BE2C (cell line): ENCODE measurements around the gene BIRC7.

Experiments used
- DNase-seq: peaks from one replicate; pipeline ENCODE4 v3.0.0-alpha.2; 2020
- H3K27me3 ChIP-seq: fragments of 250-450 bp; sonication (Bioruptor Pico); 2 replicates; pipeline ENCODE4 v1.5.1; 2020; ENCODE audit warnings: mild to moderate bottlenecking
- H3K36me3 ChIP-seq: fragments of 250-450 bp; sonication (Bioruptor Pico); 2 replicates; pipeline ENCODE4 v1.5.1; 2020; ENCODE audit warnings: mild to moderate bottlenecking
- H3K4me1 ChIP-seq: fragments of 250-450 bp; sonication (Bioruptor Pico); 2 replicates; pipeline ENCODE4 v1.5.1; 2020
- H3K4me3 ChIP-seq: 2 replicates; pipeline ENCODE4 v1.5.1; 2011; ENCODE audit warnings: low read depth, low read length
- H3K9me3 ChIP-seq: fragments of 250-450 bp; sonication (Bioruptor Pico); 2 replicates; pipeline ENCODE4 v1.5.1; 2020
- TF ChIP-seq, protein P1 (sequence below): IDR thresholded peaks from 2 replicates; pipeline ENCODE4 v1.5.1; 2012; ENCODE audit warnings: mild to moderate bottlenecking, low read depth, low read length

The BIRC7 gene

DNA sequence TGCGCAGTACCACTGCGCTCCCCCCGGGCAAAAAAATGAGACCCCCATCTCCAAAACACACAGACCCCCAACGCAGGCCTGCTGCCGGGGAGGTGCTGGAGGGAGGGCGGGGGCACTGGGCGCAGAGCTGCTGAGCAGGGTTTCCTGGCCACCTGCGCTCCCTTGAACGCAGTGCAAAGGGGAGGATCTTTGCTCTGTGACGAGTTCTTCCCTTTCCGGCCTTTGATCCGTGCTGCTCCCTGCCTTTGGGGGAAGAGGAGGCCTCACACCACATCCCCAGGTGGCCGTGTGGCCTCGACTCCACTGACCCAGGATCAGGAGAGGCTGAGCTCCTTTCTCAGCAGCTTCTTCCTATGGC, 48.4 kb downstream of the BIRC7 start:
- H3K9me3 ChIP-seq, result no peaks in the 10 kb centered on the region
- H3K27me3 ChIP-seq, result no peaks in the 10 kb centered on the region
- DNase-seq, result no peak
- no peak overlapping the region for H3K4me3 ChIP-seq
- TF ChIP-seq, protein P1, sequence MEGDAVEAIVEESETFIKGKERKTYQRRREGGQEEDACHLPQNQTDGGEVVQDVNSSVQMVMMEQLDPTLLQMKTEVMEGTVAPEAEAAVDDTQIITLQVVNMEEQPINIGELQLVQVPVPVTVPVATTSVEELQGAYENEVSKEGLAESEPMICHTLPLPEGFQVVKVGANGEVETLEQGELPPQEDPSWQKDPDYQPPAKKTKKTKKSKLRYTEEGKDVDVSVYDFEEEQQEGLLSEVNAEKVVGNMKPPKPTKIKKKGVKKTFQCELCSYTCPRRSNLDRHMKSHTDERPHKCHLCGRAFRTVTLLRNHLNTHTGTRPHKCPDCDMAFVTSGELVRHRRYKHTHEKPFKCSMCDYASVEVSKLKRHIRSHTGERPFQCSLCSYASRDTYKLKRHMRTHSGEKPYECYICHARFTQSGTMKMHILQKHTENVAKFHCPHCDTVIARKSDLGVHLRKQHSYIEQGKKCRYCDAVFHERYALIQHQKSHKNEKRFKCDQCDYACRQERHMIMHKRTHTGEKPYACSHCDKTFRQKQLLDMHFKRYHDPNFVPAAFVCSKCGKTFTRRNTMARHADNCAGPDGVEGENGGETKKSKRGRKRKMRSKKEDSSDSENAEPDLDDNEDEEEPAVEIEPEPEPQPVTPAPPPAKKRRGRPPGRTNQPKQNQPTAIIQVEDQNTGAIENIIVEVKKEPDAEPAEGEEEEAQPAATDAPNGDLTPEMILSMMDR, result no peak
- H3K4me1 ChIP-seq, result no peaks in the 10 kb centered on the region
- H3K36me3 ChIP-seq, result peaks cover 60% of the 10 kb centered on the region

DNA sequence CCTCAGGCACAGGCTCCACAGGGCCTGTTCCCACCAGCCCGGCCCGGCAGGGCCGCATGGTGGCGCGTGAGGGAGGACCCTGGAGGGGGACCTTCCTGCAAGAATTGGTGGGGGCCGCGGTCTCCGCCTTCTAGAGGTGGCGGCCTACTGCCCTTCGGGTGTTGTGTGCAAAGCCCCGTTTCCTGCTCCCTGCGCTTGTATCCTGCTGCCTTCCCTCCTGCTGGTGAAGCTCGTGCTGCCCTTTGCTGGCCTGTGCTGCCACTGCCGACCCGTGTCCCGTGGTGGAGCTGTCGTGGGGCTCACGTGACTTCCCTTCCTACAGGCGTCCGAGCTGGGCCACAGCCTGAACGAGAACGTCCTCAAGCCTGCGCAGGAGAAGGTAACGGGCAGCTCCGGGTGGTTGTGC, 48.8 kb downstream of the BIRC7 start:
- no peak for DNase-seq
- TF ChIP-seq, protein P1, result no peak
- no peaks in the 10 kb centered on the region for H3K9me3 ChIP-seq
- H3K27me3 ChIP-seq, result no peaks in the 10 kb centered on the region
- H3K36me3 ChIP-seq, result peaks cover 56% of the 10 kb centered on the region
- no peaks in the 10 kb centered on the region for H3K4me1 ChIP-seq
- H3K4me3 ChIP-seq, result no peak overlapping the region

DNA sequence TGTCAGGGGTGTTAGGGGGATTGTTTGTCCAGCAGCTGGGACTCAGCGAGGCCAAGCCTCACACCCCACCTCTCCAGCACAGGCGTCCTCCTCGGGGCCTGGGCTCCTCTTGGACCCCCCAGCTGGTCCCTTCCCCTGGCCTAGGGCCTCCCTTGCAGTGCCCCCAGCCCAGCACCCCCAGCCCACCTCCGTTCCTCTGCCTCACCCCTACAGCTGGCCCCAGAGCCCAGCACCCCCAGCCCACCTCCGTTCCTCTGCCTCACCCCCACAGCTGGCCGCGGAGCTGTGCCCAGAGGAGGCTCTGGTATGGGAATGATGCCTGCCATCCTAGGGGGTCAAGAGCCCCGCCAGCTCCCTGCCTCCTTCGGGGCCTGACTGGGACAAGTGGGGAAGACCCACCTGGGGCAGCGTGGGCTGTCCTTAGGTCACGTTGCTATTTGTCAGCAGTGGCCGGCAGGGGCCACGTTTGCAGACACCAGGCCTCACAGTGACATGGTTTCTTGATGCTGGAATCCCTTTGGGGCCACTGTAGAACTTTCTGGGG, 49.3 kb downstream of the BIRC7 start:
- H3K4me1 ChIP-seq, result no peaks in the 10 kb centered on the region
- H3K36me3 ChIP-seq, result peaks cover 51% of the 10 kb centered on the region
- no peak overlapping the region for H3K4me3 ChIP-seq
- DNase-seq, result no peak
- no peaks in the 10 kb centered on the region for H3K27me3 ChIP-seq
- H3K9me3 ChIP-seq, result no peaks in the 10 kb centered on the region
- TF ChIP-seq, protein P1, result no peak

DNA sequence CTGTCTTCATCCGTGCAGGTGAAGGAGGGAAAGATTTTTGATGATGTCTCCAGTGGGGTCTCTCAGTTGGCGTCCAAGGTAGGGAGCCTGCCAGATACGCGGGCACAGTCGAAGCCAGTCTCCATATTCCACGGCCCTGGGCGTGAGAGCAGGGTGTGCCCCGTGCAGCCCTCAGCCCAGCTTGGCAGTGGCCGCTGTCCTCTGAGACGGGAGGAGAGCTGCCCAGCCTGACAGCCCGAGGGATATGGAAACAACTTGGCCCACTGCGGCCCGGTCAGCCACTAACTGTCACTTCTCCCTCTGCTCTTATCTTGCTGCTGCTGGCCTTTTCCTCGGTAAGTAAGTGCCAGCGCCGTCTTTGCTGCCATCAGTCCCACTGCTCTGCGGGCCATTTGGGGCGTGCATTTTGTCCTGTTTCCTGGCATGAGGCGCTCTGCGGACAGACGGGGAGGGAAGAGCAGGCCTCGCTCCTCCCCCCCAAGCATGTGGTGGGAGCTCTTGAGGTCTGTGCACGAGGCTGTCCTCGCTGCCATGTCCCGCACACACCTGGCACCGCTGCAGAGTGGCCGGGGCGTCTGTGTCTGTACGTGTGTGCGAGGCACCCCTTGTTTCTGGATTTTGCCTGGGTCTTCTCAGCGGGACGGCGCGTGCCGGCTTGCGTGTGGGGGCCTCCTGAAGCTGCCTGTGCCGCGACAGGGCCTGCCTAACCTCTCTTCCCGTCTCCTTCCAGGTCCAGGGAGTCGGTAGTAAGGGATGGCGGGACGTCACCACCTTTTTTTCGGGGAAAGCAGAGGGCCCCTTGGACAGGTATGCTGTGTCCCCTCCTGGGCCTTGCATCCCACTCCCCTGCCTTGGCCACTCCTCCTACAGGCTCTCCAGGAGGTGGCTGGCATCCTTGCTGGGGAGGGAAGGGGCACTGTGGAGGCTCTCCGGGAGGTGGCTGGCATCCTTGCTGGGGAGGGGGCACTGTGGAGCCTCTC, 50.2 kb downstream of the BIRC7 start:
- no peaks in the 10 kb centered on the region for H3K9me3 ChIP-seq
- H3K36me3 ChIP-seq, result peaks cover 44% of the 10 kb centered on the region
- H3K27me3 ChIP-seq, result no peaks in the 10 kb centered on the region
- no peaks in the 10 kb centered on the region for H3K4me1 ChIP-seq
- no peak for DNase-seq
- TF ChIP-seq, protein P1, result no peak
- no peak overlapping the region for H3K4me3 ChIP-seq

DNA sequence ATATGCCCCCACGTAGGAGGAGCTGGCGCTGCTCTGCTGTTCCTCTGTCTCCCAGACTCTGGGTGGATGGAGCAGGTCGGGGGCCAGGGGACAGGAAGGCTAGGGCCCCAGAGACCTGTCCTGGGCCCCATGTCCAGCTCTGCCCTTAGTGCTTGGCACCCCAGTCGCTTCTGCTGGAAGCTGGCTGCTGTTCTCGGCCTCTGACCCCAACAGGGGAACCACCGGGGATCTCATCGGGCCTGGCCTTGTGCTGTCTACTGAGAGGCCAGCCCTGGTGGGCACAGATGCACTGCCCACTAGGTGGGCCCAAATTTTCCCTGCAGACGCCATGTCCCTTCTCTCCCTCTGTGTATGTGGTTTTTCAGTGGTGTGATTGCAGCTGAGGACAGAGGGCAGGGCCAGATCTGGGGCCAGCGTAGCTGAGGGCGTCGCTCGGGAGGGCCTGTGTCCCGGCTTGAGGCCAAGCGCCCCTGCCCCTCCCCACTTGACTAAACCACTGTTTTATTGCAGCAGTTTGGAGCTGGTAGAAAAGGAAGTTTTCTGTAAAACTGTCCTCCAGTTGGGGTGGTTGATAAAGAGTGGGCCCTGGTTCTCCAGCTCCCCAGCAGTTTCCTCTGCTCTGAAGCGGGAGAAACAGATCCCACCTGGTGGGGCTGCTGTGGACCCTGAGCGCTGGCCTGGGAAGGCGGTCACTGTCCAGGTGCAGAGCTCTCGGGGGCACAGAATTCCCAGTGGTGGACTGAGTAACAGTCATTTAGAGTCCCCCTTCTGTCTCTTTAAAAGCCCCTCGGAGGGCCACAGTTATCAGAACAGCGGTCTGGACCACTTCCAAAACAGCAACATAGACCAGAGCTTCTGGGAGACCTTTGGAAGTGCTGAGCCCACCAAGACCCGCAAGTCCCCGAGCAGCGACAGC, 51.3 kb downstream of the BIRC7 start:
- no peaks in the 10 kb centered on the region for H3K4me1 ChIP-seq
- DNase-seq, result no peak
- H3K36me3 ChIP-seq, result peaks cover 36% of the 10 kb centered on the region
- no peak overlapping the region for H3K4me3 ChIP-seq
- H3K27me3 ChIP-seq, result no peaks in the 10 kb centered on the region
- H3K9me3 ChIP-seq, result no peaks in the 10 kb centered on the region
- TF ChIP-seq, protein P1, result no peak
